Hepatocyte (in vitro differentiated cells): ENCODE measurements around the gene CUL9. TPM values are rescaled to one million over a fixed set of nuclear protein-coding genes. Genes with fewer than 3 reads are reported as not detected.

ENCODE experiments used
- DNase-seq: peaks from one replicate; pipeline ENCODE4 v3.0.0-alpha.2; 2016; ENCODE audit warnings: low spot score
- H2AFZ ChIP-seq: fragments of 200-600 bp; sonication (generic); 2 replicates; pipeline ENCODE4 v1.6.0; 2016; ENCODE audit warnings: antibody characterized with exemption, mild to moderate bottlenecking
- H3K27ac ChIP-seq: fragments of 200-600 bp; sonication (generic); 2 replicates; pipeline ENCODE4 v1.5.1; 2016; ENCODE audit warnings: mild to moderate bottlenecking
- H3K27me3 ChIP-seq: fragments of 200-600 bp; sonication (generic); 2 replicates; pipeline ENCODE4 v1.6.1; 2016
- H3K36me3 ChIP-seq: fragments of 200-600 bp; sonication (generic); replicated peaks from 2 replicates; pipeline ENCODE4 v1.5.1; 2016; ENCODE audit warnings: low read depth; ENCODE audit not compliant: insufficient read depth
- H3K4me1 ChIP-seq: fragments of 200-600 bp; sonication (generic); 2 replicates; pipeline ENCODE4 v1.5.1; 2016; ENCODE audit warnings: mild to moderate bottlenecking, moderate library complexity; ENCODE audit not compliant: insufficient read depth
- H3K4me2 ChIP-seq: fragments of 200-600 bp; sonication (generic); 2 replicates; pipeline ENCODE4 v1.6.0; 2016
- H3K4me3 ChIP-seq: fragments of 200-600 bp; sonication (generic); 2 replicates; pipeline ENCODE4 v1.5.1; 2016; ENCODE audit warnings: mild to moderate bottlenecking
- H3K79me2 ChIP-seq: fragments of 200-600 bp; sonication (generic); 2 replicates; pipeline ENCODE4 v1.6.0; 2017; ENCODE audit warnings: mild to moderate bottlenecking
- H3K9me2 ChIP-seq: fragments of 200-600 bp; sonication (generic); replicated peaks from 2 replicates; pipeline ENCODE4 v1.6.0; 2017; ENCODE audit warnings: mild to moderate bottlenecking; ENCODE audit not compliant: insufficient read depth
- H3K9me3 ChIP-seq: fragments of 200-600 bp; sonication (generic); 2 replicates; pipeline ENCODE4 v1.5.1; 2016; ENCODE audit warnings: low read depth, mild to moderate bottlenecking
- H4K20me1 ChIP-seq: fragments of 200-600 bp; sonication (generic); 2 replicates; pipeline ENCODE4 v1.6.0; 2016; ENCODE audit warnings: mild to moderate bottlenecking; ENCODE audit not compliant: insufficient read depth, poor library complexity, severe bottlenecking
- EZH2 ChIP-seq: fragments of 200-600 bp; sonication (generic); IDR thresholded peaks from 2 replicates; pipeline ENCODE4 v1.6.1; 2016; ENCODE audit warnings: antibody characterized with exemption, mild to moderate bottlenecking, borderline replicate concordance
- EZH2phosphoT487 ChIP-seq: fragments of 200-600 bp; sonication (generic); IDR thresholded peaks from one replicate; pipeline ENCODE4 v1.6.1; 2018; ENCODE audit warnings: antibody characterized with exemption, mild to moderate bottlenecking, low read depth, moderate library complexity; ENCODE audit not compliant: unreplicated experiment, severe bottlenecking
- WGBS: methylation state at CpG from one replicate; pipeline ENCODE4 v1.1.6; 2016; ENCODE audit warnings: low lambda C conversion rate; ENCODE audit errors: missing lambda C conversion rate; 5-methylcytosine and 5-hydroxymethylcytosine counted together
- polyA plus RNA-seq: library from polyadenylated mRNA; unstranded; fragments of >200 nt; fragmentation: Nextera tagmentation; extraction: Ambion mirVana; gene quantifications from 2 replicates; pipeline ENCODE4 v1.2.1, GENCODE V29; 2016
- total RNA-seq: library from RNA; depleted of rRNA; stranded (reverse); fragments of >200 nt; gene quantifications from 2 replicates; pipeline ENCODE4 v1.2.3, GENCODE V29; 2014
- TF ChIP-seq, protein P1 (sequence below): fragments of 200-600 bp; sonication (generic); IDR thresholded peaks from 2 replicates; pipeline ENCODE4 v1.5.1; 2016; ENCODE audit warnings: antibody characterized with exemption, mild to moderate bottlenecking; ENCODE audit not compliant: poor library complexity

Gene CUL9
- total and polyA plus RNA-seq, 2 experiments from 2014 or later, result 20.1 to 26.2 TPM

DNA sequence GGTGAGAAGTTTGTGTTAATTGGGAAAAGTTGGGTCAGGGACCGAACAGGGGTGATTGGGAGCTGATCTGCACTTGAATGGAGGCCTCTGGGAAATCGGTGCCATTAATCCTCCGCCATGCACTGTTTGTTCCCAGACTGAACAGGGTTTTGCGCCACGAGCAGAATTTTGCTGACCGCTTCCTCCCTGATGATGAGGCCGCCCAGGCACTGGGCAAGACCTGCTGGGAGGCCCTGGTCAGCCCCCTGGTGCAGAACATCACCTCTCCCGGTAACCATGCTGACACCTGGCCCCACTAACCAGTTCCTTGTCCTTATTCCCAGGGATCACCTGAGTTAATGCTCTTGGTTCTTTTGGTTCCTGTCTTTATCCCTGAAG, 21.7 kb downstream of the CUL9 start:
- Histone ChIP-seq H3K9me3 (no peaks in the 10 kb centered on the region), H3K36me3 (no peaks in the 10 kb centered on the region), H3K27me3 (no peaks in the 10 kb centered on the region)

GRCh38 chr6:43204271-43205105, 22.5 kb downstream of the CUL9 start:
- TF ChIP-seq EZH2phosphoT487 (no peak), EZH2 (no peak)
- TF ChIP-seq, protein P1, sequence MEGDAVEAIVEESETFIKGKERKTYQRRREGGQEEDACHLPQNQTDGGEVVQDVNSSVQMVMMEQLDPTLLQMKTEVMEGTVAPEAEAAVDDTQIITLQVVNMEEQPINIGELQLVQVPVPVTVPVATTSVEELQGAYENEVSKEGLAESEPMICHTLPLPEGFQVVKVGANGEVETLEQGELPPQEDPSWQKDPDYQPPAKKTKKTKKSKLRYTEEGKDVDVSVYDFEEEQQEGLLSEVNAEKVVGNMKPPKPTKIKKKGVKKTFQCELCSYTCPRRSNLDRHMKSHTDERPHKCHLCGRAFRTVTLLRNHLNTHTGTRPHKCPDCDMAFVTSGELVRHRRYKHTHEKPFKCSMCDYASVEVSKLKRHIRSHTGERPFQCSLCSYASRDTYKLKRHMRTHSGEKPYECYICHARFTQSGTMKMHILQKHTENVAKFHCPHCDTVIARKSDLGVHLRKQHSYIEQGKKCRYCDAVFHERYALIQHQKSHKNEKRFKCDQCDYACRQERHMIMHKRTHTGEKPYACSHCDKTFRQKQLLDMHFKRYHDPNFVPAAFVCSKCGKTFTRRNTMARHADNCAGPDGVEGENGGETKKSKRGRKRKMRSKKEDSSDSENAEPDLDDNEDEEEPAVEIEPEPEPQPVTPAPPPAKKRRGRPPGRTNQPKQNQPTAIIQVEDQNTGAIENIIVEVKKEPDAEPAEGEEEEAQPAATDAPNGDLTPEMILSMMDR, result no peak
- no peak overlapping the region for H3K4me2 ChIP-seq
- H3K36me3 ChIP-seq, result no peaks in the 10 kb centered on the region
- H3K9me3 ChIP-seq, result no peaks in the 10 kb centered on the region
- H3K27me3 ChIP-seq, result no peaks in the 10 kb centered on the region
- WGBS, result 92% methylated on average over 23 of the region's 23 CpGs
- H3K4me3 ChIP-seq, result no peak overlapping the region
- H3K4me1 ChIP-seq, result no peaks in the 10 kb centered on the region
- no peak overlapping the region for H2AFZ ChIP-seq
- H3K79me2 ChIP-seq, result no peaks in the 10 kb centered on the region
- no peak overlapping the region for H3K27ac ChIP-seq
- H3K9me2 ChIP-seq, result no peaks in the 10 kb centered on the region
- DNase-seq, result no peak
- H4K20me1 ChIP-seq, result no peaks in the 10 kb centered on the region

More for the DNA sequence above, 21.7 kb downstream of the CUL9 start:
- H3K4me2 ChIP-seq, result no peak overlapping the region
- no peaks in the 10 kb centered on the region for H3K79me2 ChIP-seq
- H4K20me1 ChIP-seq, result no peaks in the 10 kb centered on the region
- 95% methylated on average over 8 of the region's 8 CpGs for WGBS
- no peak overlapping the region for H3K4me3 ChIP-seq
- TF ChIP-seq EZH2phosphoT487 (no peak), EZH2 (no peak)
- TF ChIP-seq, protein P1, result no peak
- no peak overlapping the region for H2AFZ ChIP-seq
- no peak for DNase-seq
- H3K9me2 ChIP-seq, result no peaks in the 10 kb centered on the region
- no peak overlapping the region for H3K27ac ChIP-seq
- H3K4me1 ChIP-seq, result no peaks in the 10 kb centered on the region

GRCh38 chr6:43205849-43206248, 23.9 kb downstream of the CUL9 start:
- Histone ChIP-seq H3K9me2 (no peaks in the 10 kb centered on the region), H3K4me3 (no peak overlapping the region), H3K4me1 (no peaks in the 10 kb centered on the region), H3K27ac (no peak overlapping the region), H3K9me3 (no peaks in the 10 kb centered on the region), H3K27me3 (no peaks in the 10 kb centered on the region), H3K36me3 (no peaks in the 10 kb centered on the region), H3K4me2 (no peak overlapping the region), H4K20me1 (no peaks in the 10 kb centered on the region), H2AFZ (no peak overlapping the region), H3K79me2 (no peaks in the 10 kb centered on the region)
- TF ChIP-seq, protein P1, result no peak
- no peak for TF ChIP-seq EZH2
- 98% methylated on average over 10 of the region's 10 CpGs for WGBS
- no peak for DNase-seq
